ENCODE results near the gene TSPAN9.

GRCh38 chr12:3298603-3299002, 221.4 kb downstream of the TSPAN9 start:
- no peak for TF ChIP-seq CTCF (IDR thresholded peaks at IDR 0.05; ENCODE audit: insufficient read depth, low read depth, low read length)
- TF ChIP-seq EZH2 (IDR thresholded peaks at IDR 0.05; ENCODE audit: insufficient read depth, low read length), result no peak
